ENCODE measurements around the gene GPM6B. TPM values are rescaled to one million over a fixed set of nuclear protein-coding genes. Genes with fewer than 3 reads are reported as not detected.
A peak's percentile ranks its signal among the peaks of the same experiment; 100 is the strongest.
"Not testable (repeated sequence)": the region's sequence is repeated elsewhere in the genome, so short reads cannot be mapped to it uniquely, and the experiment has no call there.

Gene GPM6B
- total RNA-seq, 1 donor from 2014 or later, result 516 TPM

GRCh38 chrX:13732246-13733067 lies 84.4 kb downstream of the GPM6B start:
- TF ChIP-seq, protein P1, sequence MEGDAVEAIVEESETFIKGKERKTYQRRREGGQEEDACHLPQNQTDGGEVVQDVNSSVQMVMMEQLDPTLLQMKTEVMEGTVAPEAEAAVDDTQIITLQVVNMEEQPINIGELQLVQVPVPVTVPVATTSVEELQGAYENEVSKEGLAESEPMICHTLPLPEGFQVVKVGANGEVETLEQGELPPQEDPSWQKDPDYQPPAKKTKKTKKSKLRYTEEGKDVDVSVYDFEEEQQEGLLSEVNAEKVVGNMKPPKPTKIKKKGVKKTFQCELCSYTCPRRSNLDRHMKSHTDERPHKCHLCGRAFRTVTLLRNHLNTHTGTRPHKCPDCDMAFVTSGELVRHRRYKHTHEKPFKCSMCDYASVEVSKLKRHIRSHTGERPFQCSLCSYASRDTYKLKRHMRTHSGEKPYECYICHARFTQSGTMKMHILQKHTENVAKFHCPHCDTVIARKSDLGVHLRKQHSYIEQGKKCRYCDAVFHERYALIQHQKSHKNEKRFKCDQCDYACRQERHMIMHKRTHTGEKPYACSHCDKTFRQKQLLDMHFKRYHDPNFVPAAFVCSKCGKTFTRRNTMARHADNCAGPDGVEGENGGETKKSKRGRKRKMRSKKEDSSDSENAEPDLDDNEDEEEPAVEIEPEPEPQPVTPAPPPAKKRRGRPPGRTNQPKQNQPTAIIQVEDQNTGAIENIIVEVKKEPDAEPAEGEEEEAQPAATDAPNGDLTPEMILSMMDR (IDR thresholded peaks at IDR 0.05; ENCODE audit: partially characterized antibody, unreplicated experiment), result no peak
- H3K9me3 Mint-ChIP-seq (ENCODE audit: unreplicated experiment), result peaks cover 5% of the 10 kb centered on the region
- no peaks in the 10 kb centered on the region for H3K36me3 Mint-ChIP-seq (ENCODE audit: unreplicated experiment)
- H3K4me1 Mint-ChIP-seq (ENCODE audit: low read depth, unreplicated experiment), result peaks cover 12% of the 10 kb centered on the region
- H3K27me3 Mint-ChIP-seq (ENCODE audit: unreplicated experiment), result peaks cover 7% of the 10 kb centered on the region
- no peak for DNase-seq
- H3K4me3 Mint-ChIP-seq (ENCODE audit: unreplicated experiment), result peak overlapping the region; percentile 36
- no peak overlapping the region for H3K27ac Mint-ChIP-seq (ENCODE audit: unreplicated experiment)

DNA sequence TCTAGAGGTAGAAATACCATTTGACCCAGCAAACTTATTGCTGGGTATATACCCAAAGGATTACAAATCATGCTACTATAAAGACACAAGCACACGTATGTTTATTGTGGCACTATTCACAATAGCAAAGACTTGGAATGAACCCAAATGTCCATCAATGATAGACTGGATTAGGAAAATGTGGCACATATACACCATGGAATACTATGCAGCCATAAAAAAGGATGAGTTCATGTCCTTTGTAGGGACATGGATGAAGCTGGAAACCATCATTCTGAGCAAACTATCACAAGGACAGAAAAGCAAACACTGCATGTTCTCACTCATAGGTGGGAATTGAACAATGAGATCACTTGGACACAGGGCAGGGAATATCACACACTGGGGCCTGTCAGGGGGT lies 86.4 kb downstream of the GPM6B start:
- H3K9me3 Mint-ChIP-seq (ENCODE audit: unreplicated experiment); H3K27me3 Mint-ChIP-seq (ENCODE audit: unreplicated experiment); H3K4me3 Mint-ChIP-seq (ENCODE audit: unreplicated experiment); H3K36me3 Mint-ChIP-seq (ENCODE audit: unreplicated experiment); DNase-seq; H3K27ac Mint-ChIP-seq (ENCODE audit: unreplicated experiment): not testable (repeated sequence)
- peaks cover 12% of the 10 kb centered on the region for H3K4me1 Mint-ChIP-seq (ENCODE audit: low read depth, unreplicated experiment)

DNA sequence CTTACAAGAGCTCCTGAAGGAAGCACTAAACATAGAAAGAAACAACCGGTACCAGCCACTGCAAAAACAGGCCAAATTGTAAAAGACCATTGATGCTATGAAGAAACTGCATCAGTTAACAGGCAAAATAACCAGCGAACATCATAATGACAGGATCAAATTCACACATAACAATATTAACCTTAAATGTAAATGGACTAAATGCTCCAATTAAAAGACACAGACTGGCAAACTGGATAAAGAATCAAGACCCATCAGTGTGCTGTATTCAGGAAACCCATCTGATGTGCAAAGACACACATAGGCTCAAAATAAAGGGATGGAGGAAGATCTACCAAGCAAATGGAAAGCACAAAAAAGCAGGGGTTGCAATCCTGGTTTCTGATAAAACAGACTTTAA lies 90.3 kb downstream of the GPM6B start:
- not testable (repeated sequence) for H3K27me3 Mint-ChIP-seq (ENCODE audit: unreplicated experiment); H3K9me3 Mint-ChIP-seq (ENCODE audit: unreplicated experiment); DNase-seq; H3K27ac Mint-ChIP-seq (ENCODE audit: unreplicated experiment); H3K4me3 Mint-ChIP-seq (ENCODE audit: unreplicated experiment); H3K36me3 Mint-ChIP-seq (ENCODE audit: unreplicated experiment); H3K4me1 Mint-ChIP-seq (ENCODE audit: low read depth, unreplicated experiment)

DNA sequence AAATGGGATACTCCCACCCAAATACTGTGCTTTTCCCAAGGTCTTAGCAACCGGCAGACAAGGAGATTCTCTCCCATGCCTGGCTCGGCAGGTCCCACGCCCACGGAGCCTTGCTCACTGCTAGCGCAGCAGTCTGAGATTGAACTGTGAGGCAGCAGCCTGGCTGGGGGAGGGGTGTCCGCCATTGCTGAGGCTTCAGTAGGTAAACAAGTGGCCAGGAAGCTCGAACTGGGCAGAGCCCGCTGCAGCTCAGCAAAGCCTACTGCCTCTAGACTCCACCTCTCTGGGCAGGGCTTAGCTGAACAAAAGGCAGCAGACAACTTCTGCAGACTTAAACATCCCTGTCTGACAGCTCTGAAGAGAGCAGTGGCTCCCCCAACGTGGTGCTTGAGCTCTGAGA lies 92.0 kb downstream of the GPM6B start:
- H3K4me3 Mint-ChIP-seq (ENCODE audit: unreplicated experiment); DNase-seq; H3K27me3 Mint-ChIP-seq (ENCODE audit: unreplicated experiment); H3K36me3 Mint-ChIP-seq (ENCODE audit: unreplicated experiment); H3K27ac Mint-ChIP-seq (ENCODE audit: unreplicated experiment); H3K9me3 Mint-ChIP-seq (ENCODE audit: unreplicated experiment); H3K4me1 Mint-ChIP-seq (ENCODE audit: low read depth, unreplicated experiment): not testable (repeated sequence)

DNA sequence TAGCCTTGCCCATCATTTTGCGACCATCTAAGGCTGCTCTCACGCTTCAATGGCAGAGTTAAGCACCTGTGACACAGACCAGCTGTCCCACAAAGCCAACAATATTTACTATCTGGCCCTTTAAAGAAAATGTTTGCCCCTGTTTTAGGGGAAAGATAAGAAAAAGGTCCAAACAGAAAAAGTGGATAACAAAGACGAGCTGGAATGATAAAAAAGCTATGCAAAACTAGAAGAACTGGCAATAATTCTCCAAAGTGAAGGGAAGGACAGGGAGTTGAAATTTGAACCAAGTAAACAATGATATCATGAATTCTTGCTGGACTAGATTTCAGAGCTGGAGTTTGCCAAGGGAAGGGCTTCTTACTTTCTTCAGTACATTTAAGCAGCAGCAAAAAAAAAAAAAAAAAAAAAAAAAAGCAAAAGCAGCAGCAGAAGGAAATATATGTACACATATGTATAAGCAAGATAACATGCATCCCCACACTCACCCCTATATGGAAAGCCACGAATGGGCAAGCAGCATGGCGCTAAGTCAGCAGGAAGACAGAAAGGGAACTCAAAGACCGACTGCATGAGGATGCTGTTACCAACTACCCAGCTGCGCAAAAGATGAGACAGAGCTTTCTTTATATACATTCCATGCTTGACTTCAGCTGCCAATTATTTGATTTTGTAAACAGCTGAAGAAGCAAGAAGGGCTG lies 94.9 kb downstream of the GPM6B start:
- DNase-seq, result no peak
- TF ChIP-seq, protein P1 (IDR thresholded peaks at IDR 0.05; ENCODE audit: partially characterized antibody, unreplicated experiment), result no peak
- Mint-ChIP-seq H3K36me3 (ENCODE audit: unreplicated experiment) (peaks cover 4% of the 10 kb centered on the region), H3K4me3 (ENCODE audit: unreplicated experiment) (no peak overlapping the region), H3K27ac (ENCODE audit: unreplicated experiment) (no peak overlapping the region), H3K27me3 (ENCODE audit: unreplicated experiment) (no peaks in the 10 kb centered on the region), H3K4me1 (ENCODE audit: low read depth, unreplicated experiment) (no peaks in the 10 kb centered on the region), H3K9me3 (ENCODE audit: unreplicated experiment) (peaks cover 2% of the 10 kb centered on the region)

DNA sequence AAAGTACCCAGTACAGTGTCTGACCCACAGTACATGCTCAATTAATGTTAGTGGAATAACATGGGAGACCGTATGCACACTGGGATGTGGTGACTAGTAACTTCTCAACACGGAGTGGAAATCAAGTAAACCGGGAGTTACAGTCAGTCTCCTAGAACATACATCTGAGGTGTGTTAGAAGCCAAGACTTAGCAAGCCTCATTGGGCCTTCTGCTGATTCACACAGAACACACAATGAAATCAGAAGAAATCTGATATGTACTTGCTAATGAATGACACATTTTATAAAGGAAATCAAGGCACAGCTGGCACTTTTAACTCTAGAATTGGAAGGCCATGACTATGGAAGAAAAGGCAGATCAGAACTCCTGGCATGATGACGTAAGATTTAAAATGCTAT lies 95.5 kb downstream of the GPM6B start:
- no peak overlapping the region for H3K27ac Mint-ChIP-seq (ENCODE audit: unreplicated experiment)
- no peak overlapping the region for H3K4me3 Mint-ChIP-seq (ENCODE audit: unreplicated experiment)
- no peaks in the 10 kb centered on the region for H3K27me3 Mint-ChIP-seq (ENCODE audit: unreplicated experiment)
- no peak for DNase-seq
- H3K9me3 Mint-ChIP-seq (ENCODE audit: unreplicated experiment), result peaks cover 2% of the 10 kb centered on the region
- no peaks in the 10 kb centered on the region for H3K4me1 Mint-ChIP-seq (ENCODE audit: low read depth, unreplicated experiment)
- TF ChIP-seq, protein P1 (IDR thresholded peaks at IDR 0.05; ENCODE audit: partially characterized antibody, unreplicated experiment), result no peak
- H3K36me3 Mint-ChIP-seq (ENCODE audit: unreplicated experiment), result peaks cover 4% of the 10 kb centered on the region

Other genes with a start within 250 kb of the GPM6B start
- not detected for gene EGFL6, start 247.5 kb downstream of the GPM6B start, total RNA-seq (ENCODE audit: unreplicated experiment)
- gene TCEANC, start 164.0 kb downstream of the GPM6B start, total RNA-seq (ENCODE audit: unreplicated experiment), result 6.3 TPM
- gene RAB9A, start 128.0 kb downstream of the GPM6B start, total RNA-seq (ENCODE audit: unreplicated experiment), result 14.2 TPM
- gene TRAPPC2, start 82.5 kb downstream of the GPM6B start, total RNA-seq (ENCODE audit: unreplicated experiment), result 25.8 TPM
- gene OFD1, start 82.3 kb downstream of the GPM6B start, total RNA-seq (ENCODE audit: unreplicated experiment), result 28.5 TPM
- 8.2 TPM for gene GEMIN8, start 212.8 kb upstream of the GPM6B start, total RNA-seq (ENCODE audit: unreplicated experiment)

Data from glutamatergic neuron (in vitro differentiated cells).